Mucosa of descending colon (tissue), 3 donors: Measurements from ENCODE around the gene MINK1. TPM values are rescaled to one million over a fixed set of nuclear protein-coding genes. Genes with fewer than 3 reads are reported as not detected.

Experiments used
- ATAC-seq: fragments of 200-7000 bp; cut with Tn5 transposase; one replicate; pipeline ENCODE4 v1.9.1; 2020; ENCODE audit warnings: mild to moderate bottlenecking, moderate library complexity
- DNase-seq, 3 donors: peaks; one replicate each; pipeline ENCODE4 v3.0.0-alpha.2; 2020
- H3K36me3 ChIP-seq: fragments of 200-600 bp; one replicate; pipeline ENCODE4 v1.8.0; 2021; ENCODE audit warnings: low read depth, mild to moderate bottlenecking
- H3K4me1 ChIP-seq: fragments of 200-600 bp; one replicate; pipeline ENCODE4 v1.8.0; 2021; ENCODE audit warnings: low read depth, mild to moderate bottlenecking
- H3K4me3 ChIP-seq: fragments of 200-600 bp; one replicate; pipeline ENCODE4 v1.8.0; 2021; ENCODE audit warnings: mild to moderate bottlenecking
- H3K9me3 ChIP-seq: fragments of 200-600 bp; one replicate; pipeline ENCODE4 v1.8.0; 2021; ENCODE audit warnings: mild to moderate bottlenecking
- intact Hi-C, 2 donors: fragments of 100-400 bp; cut with DNase I in 1 of 2; cut with micrococcal nuclease in 1 of 2; formaldehyde crosslinking; loops; one replicate each; pipeline versions ENCODE4 v1.11.0 to v1.11.1; 2022; cut with DNase I, micrococcal nuclease
- total RNA-seq, 3 donors: library from RNA; stranded (reverse); fragmentation: NEBNext Ultra II Directional in 2 of 3; extraction: Animal tissue kit (Norgen Biotek cat#: 25700) in 2 of 3; gene quantifications; one replicate each; pipeline versions ENCODE4 v1.2.1 to v1.2.4, GENCODE V29; 2021 to 2023
- TF ChIP-seq, protein P1 (sequence below): fragments of 200-600 bp; IDR thresholded peaks from one replicate; pipeline ENCODE4 v1.8.0; 2022; ENCODE audit warnings: antibody characterized with exemption, mild to moderate bottlenecking
- donor health status: DM: no; HTN: no; CAD: no; lungs with moderate emphysema.
- donor health status: DM: no; HTN: no; CAD: no.
- donor health status: DM: no; HTN: yes; CAD: no.

Gene MINK1
- total RNA-seq, 3 donors from 2014 or later, result 140 to 227 (median 170) TPM

DNA sequence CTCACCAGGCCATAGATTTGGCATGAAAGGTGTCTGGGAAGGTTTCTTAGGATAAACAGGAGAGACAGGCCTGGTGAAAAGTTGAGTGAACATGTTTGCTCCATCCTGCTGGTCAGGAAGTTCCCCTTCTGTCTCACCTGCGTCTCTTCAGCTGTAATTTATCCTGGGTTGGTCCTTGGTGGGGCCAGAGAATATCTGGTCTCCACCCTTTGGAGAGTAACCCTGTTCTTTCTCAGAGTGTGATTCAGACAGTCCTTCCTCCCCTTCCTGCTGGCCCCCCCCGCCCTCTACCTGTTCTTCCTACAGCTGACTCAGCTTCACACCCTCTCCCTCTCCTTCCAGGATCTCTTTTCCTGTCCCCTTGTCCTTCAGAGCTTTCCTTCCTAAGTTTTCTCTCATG is 17.1 kb downstream of the MINK1 start:
- Histone ChIP-seq H3K4me1 (peaks cover 31% of the 10 kb centered on the region), H3K36me3 (no peaks in the 10 kb centered on the region), H3K4me3 (no peak overlapping the region), H3K9me3 (no peaks in the 10 kb centered on the region)
- intact Hi-C loops, result no loop called here
- ATAC-seq, result peak; percentile 94
- TF ChIP-seq, protein P1, sequence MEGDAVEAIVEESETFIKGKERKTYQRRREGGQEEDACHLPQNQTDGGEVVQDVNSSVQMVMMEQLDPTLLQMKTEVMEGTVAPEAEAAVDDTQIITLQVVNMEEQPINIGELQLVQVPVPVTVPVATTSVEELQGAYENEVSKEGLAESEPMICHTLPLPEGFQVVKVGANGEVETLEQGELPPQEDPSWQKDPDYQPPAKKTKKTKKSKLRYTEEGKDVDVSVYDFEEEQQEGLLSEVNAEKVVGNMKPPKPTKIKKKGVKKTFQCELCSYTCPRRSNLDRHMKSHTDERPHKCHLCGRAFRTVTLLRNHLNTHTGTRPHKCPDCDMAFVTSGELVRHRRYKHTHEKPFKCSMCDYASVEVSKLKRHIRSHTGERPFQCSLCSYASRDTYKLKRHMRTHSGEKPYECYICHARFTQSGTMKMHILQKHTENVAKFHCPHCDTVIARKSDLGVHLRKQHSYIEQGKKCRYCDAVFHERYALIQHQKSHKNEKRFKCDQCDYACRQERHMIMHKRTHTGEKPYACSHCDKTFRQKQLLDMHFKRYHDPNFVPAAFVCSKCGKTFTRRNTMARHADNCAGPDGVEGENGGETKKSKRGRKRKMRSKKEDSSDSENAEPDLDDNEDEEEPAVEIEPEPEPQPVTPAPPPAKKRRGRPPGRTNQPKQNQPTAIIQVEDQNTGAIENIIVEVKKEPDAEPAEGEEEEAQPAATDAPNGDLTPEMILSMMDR, result no peak
- peak in 2 of 3 donors; percentile 57 to 68 for DNase-seq

DNA sequence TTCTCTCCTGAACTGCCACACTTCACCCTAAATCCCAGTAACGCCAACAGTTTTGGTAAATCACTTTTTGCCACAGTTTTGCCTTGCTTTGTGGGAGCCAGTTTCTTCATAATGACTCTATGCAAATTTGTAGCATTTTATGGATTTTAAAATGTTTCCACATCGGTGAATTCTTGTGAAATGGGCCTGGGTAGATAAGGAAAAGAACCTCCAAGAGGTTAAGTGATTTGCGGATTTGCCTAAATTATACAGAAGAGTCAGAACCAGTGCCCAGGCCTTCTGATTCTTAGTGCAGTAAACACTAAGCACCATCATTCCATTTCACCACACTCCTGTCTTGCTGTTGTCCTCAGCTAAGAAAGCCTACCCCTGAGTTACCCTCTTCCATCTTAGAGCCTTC is 17.9 kb downstream of the MINK1 start:
- TF ChIP-seq, protein P1, result no peak
- DNase-seq (no peak), ATAC-seq (no peak)
- H3K36me3 ChIP-seq, result no peaks in the 10 kb centered on the region
- no peaks in the 10 kb centered on the region for H3K9me3 ChIP-seq
- H3K4me1 ChIP-seq, result peaks cover 25% of the 10 kb centered on the region
- H3K4me3 ChIP-seq, result no peak overlapping the region
- intact Hi-C loops, result no loop called here

DNA sequence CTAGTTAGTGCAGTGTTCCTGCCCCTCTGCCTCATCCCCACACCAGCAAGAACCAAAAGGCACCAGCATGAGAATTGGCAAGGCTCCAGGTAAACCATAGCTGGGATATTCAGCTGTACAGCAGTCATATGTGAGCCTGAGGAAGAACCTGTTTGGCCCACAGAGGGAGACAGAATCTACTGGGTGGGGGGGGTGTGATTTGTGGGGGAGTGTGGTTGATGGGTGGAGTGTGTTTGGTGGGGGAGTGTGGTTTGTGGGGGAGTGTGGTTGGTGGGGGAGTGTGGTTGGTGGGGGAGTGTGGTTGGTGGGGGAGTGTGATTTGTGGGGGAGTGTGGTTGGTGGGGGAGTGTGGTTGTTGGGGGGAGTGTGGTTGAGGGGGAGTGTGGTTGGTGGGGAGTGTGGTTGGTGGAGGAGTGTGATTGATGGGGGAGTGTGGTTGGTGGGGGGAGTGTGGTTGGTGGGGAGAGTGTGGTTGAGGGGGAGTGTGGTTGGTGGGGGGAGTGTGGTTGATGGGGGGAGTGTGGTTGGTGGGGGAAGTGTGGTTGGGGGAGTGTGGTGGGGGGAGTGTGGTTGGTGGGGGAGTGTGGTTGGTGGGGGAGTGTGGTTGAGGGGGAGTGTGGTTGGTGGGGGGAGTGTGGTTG is 19.5 kb downstream of the MINK1 start:
- peak in 1 of 3 donors; percentile 32 for DNase-seq
- H3K4me1 ChIP-seq, result peaks cover 25% of the 10 kb centered on the region
- intact Hi-C loops, result no loop called here
- TF ChIP-seq, protein P1, result no peak
- ATAC-seq, result peak; percentile 13
- no peaks in the 10 kb centered on the region for H3K9me3 ChIP-seq
- no peaks in the 10 kb centered on the region for H3K36me3 ChIP-seq
- no peak overlapping the region for H3K4me3 ChIP-seq

DNA sequence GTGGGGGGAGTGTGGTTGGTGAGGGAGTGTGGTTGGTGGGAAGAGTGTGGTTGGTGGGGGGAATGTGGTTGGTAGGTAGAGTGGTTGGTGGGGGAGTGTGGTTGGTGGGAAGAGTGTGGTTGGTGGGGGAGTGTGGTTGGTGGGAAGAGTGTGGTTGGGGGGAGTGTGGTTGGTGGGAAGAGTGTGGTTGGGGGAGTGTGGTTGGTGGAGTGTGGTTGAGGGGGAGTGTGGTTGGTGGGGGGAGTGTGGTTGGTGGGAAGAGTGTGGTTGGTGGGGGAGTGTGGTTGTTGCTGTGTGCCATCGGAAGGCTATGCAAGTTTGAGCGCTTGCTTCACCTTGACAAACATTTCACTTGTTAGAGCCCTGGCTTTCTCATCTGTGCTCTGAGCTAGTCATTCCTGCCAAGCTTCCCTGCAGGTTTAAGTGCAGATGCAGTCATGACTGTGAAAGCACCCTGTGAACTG is 20.1 kb downstream of the MINK1 start:
- Histone ChIP-seq H3K36me3 (no peaks in the 10 kb centered on the region), H3K4me1 (peaks cover 27% of the 10 kb centered on the region), H3K4me3 (no peak overlapping the region), H3K9me3 (no peaks in the 10 kb centered on the region)
- intact Hi-C loops, result no loop called here
- TF ChIP-seq, protein P1, result no peak
- ATAC-seq (no peak), DNase-seq (no peak)

DNA sequence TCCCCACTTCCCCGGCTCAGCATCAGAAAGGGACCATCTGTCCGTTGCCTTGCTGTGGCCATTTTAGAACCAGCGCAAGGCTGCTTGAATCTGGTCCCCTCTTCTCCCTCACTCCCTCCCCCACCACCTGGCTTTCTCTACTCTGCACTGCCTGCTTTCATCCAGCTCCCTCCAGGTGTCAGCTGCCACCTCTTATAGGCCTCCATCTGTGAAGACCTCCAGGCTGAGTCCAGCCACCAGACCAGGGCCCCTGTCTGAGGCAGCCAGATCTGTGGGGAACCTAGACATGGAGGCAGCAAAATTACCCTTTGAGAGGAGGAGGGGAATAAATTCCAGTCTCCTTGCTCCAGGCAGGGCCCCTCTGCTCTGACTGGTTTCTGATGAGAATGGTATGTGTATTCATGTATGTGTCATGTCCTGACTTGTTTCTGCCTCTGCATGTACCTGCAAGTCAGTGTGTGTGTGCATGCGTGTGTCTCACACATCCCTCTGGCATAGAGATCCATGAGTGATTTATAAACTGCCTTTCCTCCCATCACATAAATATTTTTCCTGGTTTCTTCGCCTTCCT is 21.1 kb downstream of the MINK1 start:
- H3K9me3 ChIP-seq, result no peaks in the 10 kb centered on the region
- TF ChIP-seq, protein P1, result no peak
- no peak for ATAC-seq
- no peaks in the 10 kb centered on the region for H3K36me3 ChIP-seq
- intact Hi-C loops, result no loop called here
- H3K4me3 ChIP-seq, result no peak overlapping the region
- H3K4me1 ChIP-seq, result peaks cover 27% of the 10 kb centered on the region
- no peak for DNase-seq
